Measurements from ENCODE around the gene ENPP7.
"Not testable (repeated sequence)": the region's sequence is repeated elsewhere in the genome, so short reads cannot be mapped to it uniquely, and the experiment has no call there.

The ENPP7 gene

GRCh38 chr17:79749156-79749815 lies 18.5 kb downstream of the ENPP7 start:
- no peak for DNase-seq (ENCODE audit: low read depth)

- DNase-seq (ENCODE audit: low read depth), result no peak
Observed at GRCh38 chr17:79749958-79750357, 19.2 kb downstream of the ENPP7 start.

GRCh38 chr17:79750650-79751545 lies 20.2 kb downstream of the ENPP7 start:
- no peak for DNase-seq (ENCODE audit: low read depth)

- no peak for DNase-seq (ENCODE audit: low read depth)
Observed at GRCh38 chr17:79752175-79752574, 21.4 kb downstream of the ENPP7 start.

GRCh38 chr17:79754370-79754769 lies 23.6 kb downstream of the ENPP7 start:
- DNase-seq (ENCODE audit: low read depth), result no peak

- not testable (repeated sequence) for DNase-seq (ENCODE audit: low read depth)
Observed at GRCh38 chr17:79754903-79755302, 24.2 kb downstream of the ENPP7 start.

GRCh38 chr17:79755591-79755990 lies 24.8 kb downstream of the ENPP7 start:
- DNase-seq (ENCODE audit: low read depth), result no peak

GRCh38 chr17:79757140-79757745 lies 26.5 kb downstream of the ENPP7 start:
- no peak for DNase-seq (ENCODE audit: low read depth)

- DNase-seq (ENCODE audit: low read depth), result no peak
Observed at GRCh38 chr17:79758271-79758670, 27.5 kb downstream of the ENPP7 start.

- no peak for DNase-seq (ENCODE audit: low read depth)
Observed at GRCh38 chr17:79760197-79760906, 29.6 kb downstream of the ENPP7 start.

- DNase-seq (ENCODE audit: low read depth), result no peak
Observed at GRCh38 chr17:79761894-79762589, 31.3 kb downstream of the ENPP7 start.

- DNase-seq (ENCODE audit: low read depth), result no peak
Observed at GRCh38 chr17:79765708-79766107, 35.0 kb downstream of the ENPP7 start.

- no peak for DNase-seq (ENCODE audit: low read depth)
Observed at GRCh38 chr17:79769570-79770506, 39.1 kb downstream of the ENPP7 start.

GRCh38 chr17:79771276-79771675 lies 40.5 kb downstream of the ENPP7 start:
- no peak for DNase-seq (ENCODE audit: low read depth)

GRCh38 chr17:79772726-79773125 lies 42.0 kb downstream of the ENPP7 start:
- DNase-seq (ENCODE audit: low read depth), result not testable (repeated sequence)

GRCh38 chr17:79774561-79774975 lies 43.8 kb downstream of the ENPP7 start:
- no peak for DNase-seq (ENCODE audit: low read depth)

GRCh38 chr17:79775632-79776031 lies 44.9 kb downstream of the ENPP7 start:
- no peak for DNase-seq (ENCODE audit: low read depth)

GRCh38 chr17:79776376-79777119 lies 45.8 kb downstream of the ENPP7 start:
- DNase-seq (ENCODE audit: low read depth), result no peak

- no peak for DNase-seq (ENCODE audit: low read depth)
Observed at GRCh38 chr17:79777120-79777893, 46.6 kb downstream of the ENPP7 start.
